OCI-LY1 (cell line): ENCODE results near the gene OLFM2.
A peak's percentile ranks its signal among the peaks of the same experiment; 100 is the strongest.

ENCODE experiments used
- H2AFZ ChIP-seq: fragments of 200-600 bp; sonication (generic), shearing (Covaris generic); 2 replicates; pipeline ENCODE4 v1.6.0; 2014; ENCODE audit warnings: antibody characterized with exemption, mild to moderate bottlenecking, low read length
- H3F3A ChIP-seq: fragments of 200-600 bp; sonication (generic), shearing (Covaris generic); 2 replicates; pipeline ENCODE4 v1.6.0; 2014; ENCODE audit warnings: mild to moderate bottlenecking, antibody characterized with exemption, low read length, moderate library complexity; ENCODE audit not compliant: insufficient read depth
- H3K27ac ChIP-seq: fragments of 200-600 bp; sonication (generic); 2 replicates; pipeline ENCODE4 v1.5.1; 2014; ENCODE audit warnings: low read length, mixed run types, mild to moderate bottlenecking, low read depth; ENCODE audit not compliant: poor library complexity, severe bottlenecking
- H3K27me3 ChIP-seq: fragments of 200-600 bp; sonication (generic); 2 replicates; pipeline ENCODE4 v1.6.0; 2014; ENCODE audit warnings: antibody characterized with exemption, mild to moderate bottlenecking, low read length, moderate library complexity; ENCODE audit not compliant: insufficient read depth
- H3K36me3 ChIP-seq: fragments of 200-600 bp; sonication (generic); 2 replicates; pipeline ENCODE4 v1.6.1; 2014; ENCODE audit warnings: mild to moderate bottlenecking, antibody characterized with exemption, low read length, moderate library complexity, mixed read lengths; ENCODE audit not compliant: insufficient read depth
- H3K4me1 ChIP-seq: fragments of 200-600 bp; sonication (generic); 2 replicates; pipeline ENCODE4 v1.5.1; 2014; ENCODE audit warnings: mild to moderate bottlenecking, low read length, moderate library complexity; ENCODE audit not compliant: insufficient read depth, severe bottlenecking
- H3K4me2 ChIP-seq: fragments of 200-600 bp; sonication (generic), shearing (Covaris generic); 2 replicates; pipeline ENCODE4 v1.6.1; 2014; ENCODE audit warnings: low read length
- H3K4me3 ChIP-seq: fragments of 200-600 bp; sonication (generic); 2 replicates; pipeline ENCODE4 v1.5.1; 2014; ENCODE audit warnings: low read length, low read depth, mild to moderate bottlenecking, mixed read lengths; ENCODE audit not compliant: poor library complexity, severe bottlenecking
- H3K79me2 ChIP-seq: fragments of 200-600 bp; shearing (Covaris generic); 2 replicates; pipeline ENCODE4 v1.6.1; 2016; ENCODE audit warnings: mixed run types, low read length, mixed read lengths; ENCODE audit not compliant: insufficient read depth
- H3K9ac ChIP-seq: fragments of 200-600 bp; sonication (generic), shearing (Covaris generic); 2 replicates; pipeline ENCODE4 v1.6.1; 2014; ENCODE audit warnings: mild to moderate bottlenecking, low read length, mixed read lengths
- H3K9me2 ChIP-seq: fragments of 200-600 bp; sonication (generic), shearing (Covaris generic); 2 replicates; pipeline ENCODE4 v1.6.1; 2014; ENCODE audit warnings: low read depth, mild to moderate bottlenecking, low read length, mixed read lengths
- H3K9me3 ChIP-seq: fragments of 200-600 bp; shearing (Covaris generic); 2 replicates; pipeline ENCODE4 v1.6.1; 2014; ENCODE audit warnings: low read length, mixed read lengths
- H4K20me1 ChIP-seq: fragments of 200-600 bp; sonication (generic), shearing (Covaris generic); 2 replicates; pipeline ENCODE4 v1.6.0; 2016; ENCODE audit warnings: mild to moderate bottlenecking, low read length; ENCODE audit not compliant: insufficient read depth
- EZH2 ChIP-seq: fragments of 200-600 bp; sonication (generic), shearing (Covaris generic); IDR thresholded peaks from 2 replicates; pipeline ENCODE4 v1.8.0; 2017; ENCODE audit warnings: borderline replicate concordance, mixed run types, mild to moderate bottlenecking, antibody characterized with exemption, low read length, moderate library complexity, mixed read lengths
- TF ChIP-seq, protein P1 (sequence below): fragments of 200-600 bp; sonication (generic), shearing (Covaris generic); IDR thresholded peaks from 2 replicates; pipeline ENCODE4 v1.5.1; 2017; ENCODE audit warnings: mild to moderate bottlenecking, antibody characterized with exemption, low read length, moderate library complexity, mixed read lengths

The OLFM2 gene

DNA sequence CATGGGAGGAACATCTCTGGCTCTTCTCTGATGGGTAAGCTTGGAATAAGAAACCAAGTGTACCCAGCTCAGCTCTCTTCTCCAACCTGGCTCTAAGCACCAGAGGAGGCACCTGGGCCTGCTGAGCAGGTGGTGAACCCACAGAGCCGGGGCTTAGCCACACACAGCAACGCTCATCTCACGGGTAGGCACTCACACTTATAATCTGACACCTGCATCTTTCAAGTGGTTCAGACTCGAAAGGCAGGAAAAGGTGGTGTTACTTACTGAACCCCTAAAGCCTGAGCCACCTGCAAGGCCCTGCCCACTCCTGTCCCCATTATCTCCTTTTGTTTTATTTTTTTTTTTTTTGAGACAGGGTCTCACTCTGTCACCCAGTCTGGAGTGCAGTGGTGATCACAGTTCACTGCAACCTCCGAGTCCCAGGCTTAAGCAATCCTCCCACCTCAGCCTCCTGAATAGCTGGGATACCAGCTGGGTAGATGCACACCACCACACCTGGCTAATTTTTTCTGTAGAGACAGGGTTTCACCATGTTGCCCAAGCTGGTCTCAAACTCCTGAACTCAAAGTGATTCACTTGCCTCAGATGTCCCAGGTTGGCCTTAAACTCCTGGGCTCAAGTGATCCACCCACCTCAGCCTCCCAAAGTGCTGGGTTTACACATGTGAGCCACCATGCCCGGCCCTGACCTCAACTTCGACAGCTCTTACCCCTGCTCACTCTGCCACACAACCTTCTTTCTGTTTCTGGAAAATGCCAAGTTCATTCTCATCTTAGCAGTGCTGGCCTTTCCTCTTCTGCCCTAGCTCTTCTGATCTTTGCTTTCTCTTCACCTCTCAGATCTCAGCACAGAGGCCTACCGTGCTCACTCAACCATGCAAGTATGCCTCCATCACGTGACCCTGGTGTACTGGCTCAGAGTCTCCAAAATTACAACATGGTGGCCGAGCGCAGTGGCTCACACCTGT is 127.2 kb downstream of the OLFM2 start:
- no peaks in the 10 kb centered on the region for H4K20me1 ChIP-seq

DNA sequence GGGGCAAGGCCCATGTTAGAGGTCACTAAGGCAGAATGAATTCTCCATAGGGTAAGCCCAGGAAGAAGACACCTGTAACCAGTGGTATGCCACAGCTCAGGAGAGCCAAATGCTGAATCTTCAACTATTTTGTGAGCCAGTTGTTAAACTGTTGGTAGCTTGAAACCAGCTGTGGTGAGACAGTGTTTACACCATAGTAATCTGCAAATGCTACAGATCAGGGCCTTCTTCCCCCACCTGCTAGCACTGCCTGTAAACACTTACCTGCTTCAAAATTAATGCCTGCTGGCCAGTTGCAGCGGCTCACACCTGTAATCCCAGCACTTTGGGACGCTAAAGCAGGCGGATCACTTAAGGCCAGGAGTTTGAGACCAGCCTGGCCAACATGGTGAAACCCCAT is 129.5 kb downstream of the OLFM2 start:
- no peaks in the 10 kb centered on the region for H3K9me3 ChIP-seq
- H3K4me3 ChIP-seq = no peak overlapping the region

More for the DNA sequence above, 127.2 kb downstream of the OLFM2 start:
- Histone ChIP-seq H3K4me1 (peaks cover 5% of the 10 kb centered on the region), H3K9me3 (no peaks in the 10 kb centered on the region), H3K27ac (peak overlapping the region; percentile 73), H3K9me2 (no peaks in the 10 kb centered on the region), H3K4me3 (no peak overlapping the region), H3K36me3 (peaks cover 67% of the 10 kb centered on the region), H3K79me2 (no peaks in the 10 kb centered on the region), H3K27me3 (no peaks in the 10 kb centered on the region), H3K9ac (peak overlapping the region; percentile 10; the same call in 1 of the 2 replicates), H3F3A (no peaks in the 10 kb centered on the region; the same call in 1 of the 2 replicates), H2AFZ (no peak overlapping the region), H3K4me2 (no peak overlapping the region)
- TF ChIP-seq EZH2 = no peak
- TF ChIP-seq, protein P1, sequence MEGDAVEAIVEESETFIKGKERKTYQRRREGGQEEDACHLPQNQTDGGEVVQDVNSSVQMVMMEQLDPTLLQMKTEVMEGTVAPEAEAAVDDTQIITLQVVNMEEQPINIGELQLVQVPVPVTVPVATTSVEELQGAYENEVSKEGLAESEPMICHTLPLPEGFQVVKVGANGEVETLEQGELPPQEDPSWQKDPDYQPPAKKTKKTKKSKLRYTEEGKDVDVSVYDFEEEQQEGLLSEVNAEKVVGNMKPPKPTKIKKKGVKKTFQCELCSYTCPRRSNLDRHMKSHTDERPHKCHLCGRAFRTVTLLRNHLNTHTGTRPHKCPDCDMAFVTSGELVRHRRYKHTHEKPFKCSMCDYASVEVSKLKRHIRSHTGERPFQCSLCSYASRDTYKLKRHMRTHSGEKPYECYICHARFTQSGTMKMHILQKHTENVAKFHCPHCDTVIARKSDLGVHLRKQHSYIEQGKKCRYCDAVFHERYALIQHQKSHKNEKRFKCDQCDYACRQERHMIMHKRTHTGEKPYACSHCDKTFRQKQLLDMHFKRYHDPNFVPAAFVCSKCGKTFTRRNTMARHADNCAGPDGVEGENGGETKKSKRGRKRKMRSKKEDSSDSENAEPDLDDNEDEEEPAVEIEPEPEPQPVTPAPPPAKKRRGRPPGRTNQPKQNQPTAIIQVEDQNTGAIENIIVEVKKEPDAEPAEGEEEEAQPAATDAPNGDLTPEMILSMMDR = no peak

More for the DNA sequence above, 129.5 kb downstream of the OLFM2 start:
- Histone ChIP-seq H3K4me1 (peaks cover 5% of the 10 kb centered on the region), H3K9me2 (no peaks in the 10 kb centered on the region), H3K27me3 (no peaks in the 10 kb centered on the region), H2AFZ (no peak overlapping the region), H3K79me2 (no peaks in the 10 kb centered on the region), H3K27ac (no peak overlapping the region), H3K9ac (no peak overlapping the region), H4K20me1 (no peaks in the 10 kb centered on the region), H3K36me3 (peaks cover 59% of the 10 kb centered on the region), H3K4me2 (no peak overlapping the region), H3F3A (no peaks in the 10 kb centered on the region; the same call in 1 of the 2 replicates)
- no peak for TF ChIP-seq EZH2
- TF ChIP-seq, protein P1 = no peak
